ENCODE measurements around the gene SGSM2. TPM values are rescaled to one million over a fixed set of nuclear protein-coding genes. Genes with fewer than 3 reads are reported as not detected.

The SGSM2 gene
- total and polyA plus RNA-seq, 2 experiments from 2014 or later = 13.7 to 52.4 TPM

DNA sequence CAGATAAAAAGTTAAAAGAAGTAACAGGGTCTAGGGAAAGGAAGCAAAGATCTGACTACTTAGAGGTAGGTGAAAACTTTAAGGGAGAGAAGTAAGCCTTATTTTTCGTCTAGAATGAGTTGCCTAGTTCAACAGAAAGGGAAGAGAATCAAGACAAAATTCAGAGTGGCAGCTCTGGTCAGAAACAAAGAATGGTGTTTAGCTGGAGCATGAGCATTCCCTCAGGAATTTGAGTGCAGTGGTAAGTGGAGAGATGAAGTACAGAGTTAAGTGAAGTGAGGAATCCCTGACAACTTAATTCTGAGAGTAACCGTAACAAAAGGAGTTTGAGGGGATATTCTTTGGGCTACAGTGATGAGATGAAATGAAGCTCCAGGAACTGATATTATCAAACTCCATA is 45.2 kb upstream of the SGSM2 start (continued):
- no peak for TF ChIP-seq CREB1 (CRISPR knock-in tag; IDR thresholded peaks at IDR 0.05; ENCODE audit: low read depth)
- TF ChIP-seq, protein P1, sequence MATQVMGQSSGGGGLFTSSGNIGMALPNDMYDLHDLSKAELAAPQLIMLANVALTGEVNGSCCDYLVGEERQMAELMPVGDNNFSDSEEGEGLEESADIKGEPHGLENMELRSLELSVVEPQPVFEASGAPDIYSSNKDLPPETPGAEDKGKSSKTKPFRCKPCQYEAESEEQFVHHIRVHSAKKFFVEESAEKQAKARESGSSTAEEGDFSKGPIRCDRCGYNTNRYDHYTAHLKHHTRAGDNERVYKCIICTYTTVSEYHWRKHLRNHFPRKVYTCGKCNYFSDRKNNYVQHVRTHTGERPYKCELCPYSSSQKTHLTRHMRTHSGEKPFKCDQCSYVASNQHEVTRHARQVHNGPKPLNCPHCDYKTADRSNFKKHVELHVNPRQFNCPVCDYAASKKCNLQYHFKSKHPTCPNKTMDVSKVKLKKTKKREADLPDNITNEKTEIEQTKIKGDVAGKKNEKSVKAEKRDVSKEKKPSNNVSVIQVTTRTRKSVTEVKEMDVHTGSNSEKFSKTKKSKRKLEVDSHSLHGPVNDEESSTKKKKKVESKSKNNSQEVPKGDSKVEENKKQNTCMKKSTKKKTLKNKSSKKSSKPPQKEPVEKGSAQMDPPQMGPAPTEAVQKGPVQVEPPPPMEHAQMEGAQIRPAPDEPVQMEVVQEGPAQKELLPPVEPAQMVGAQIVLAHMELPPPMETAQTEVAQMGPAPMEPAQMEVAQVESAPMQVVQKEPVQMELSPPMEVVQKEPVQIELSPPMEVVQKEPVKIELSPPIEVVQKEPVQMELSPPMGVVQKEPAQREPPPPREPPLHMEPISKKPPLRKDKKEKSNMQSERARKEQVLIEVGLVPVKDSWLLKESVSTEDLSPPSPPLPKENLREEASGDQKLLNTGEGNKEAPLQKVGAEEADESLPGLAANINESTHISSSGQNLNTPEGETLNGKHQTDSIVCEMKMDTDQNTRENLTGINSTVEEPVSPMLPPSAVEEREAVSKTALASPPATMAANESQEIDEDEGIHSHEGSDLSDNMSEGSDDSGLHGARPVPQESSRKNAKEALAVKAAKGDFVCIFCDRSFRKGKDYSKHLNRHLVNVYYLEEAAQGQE (IDR thresholded peaks at IDR 0.05; ENCODE audit: unreplicated experiment) = no peak
- TF ChIP-seq, protein P2, sequence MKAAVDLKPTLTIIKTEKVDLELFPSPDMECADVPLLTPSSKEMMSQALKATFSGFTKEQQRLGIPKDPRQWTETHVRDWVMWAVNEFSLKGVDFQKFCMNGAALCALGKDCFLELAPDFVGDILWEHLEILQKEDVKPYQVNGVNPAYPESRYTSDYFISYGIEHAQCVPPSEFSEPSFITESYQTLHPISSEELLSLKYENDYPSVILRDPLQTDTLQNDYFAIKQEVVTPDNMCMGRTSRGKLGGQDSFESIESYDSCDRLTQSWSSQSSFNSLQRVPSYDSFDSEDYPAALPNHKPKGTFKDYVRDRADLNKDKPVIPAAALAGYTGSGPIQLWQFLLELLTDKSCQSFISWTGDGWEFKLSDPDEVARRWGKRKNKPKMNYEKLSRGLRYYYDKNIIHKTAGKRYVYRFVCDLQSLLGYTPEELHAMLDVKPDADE (IDR thresholded peaks at IDR 0.05) = no peak
- no peak for TF ChIP-seq POLR2AphosphoS5 (IDR thresholded peaks at IDR 0.05; ENCODE audit: low read depth)
- TF ChIP-seq STAT1 (IDR thresholded peaks at IDR 0.05; ENCODE audit: unreplicated experiment) = no peak
- TF ChIP-seq ZNF114 (CRISPR knock-in tag; IDR thresholded peaks at IDR 0.05) = no peak
- TF ChIP-seq EZH2 (IDR thresholded peaks at IDR 0.05; ENCODE audit: low read depth, unreplicated experiment) = no peak
- TF ChIP-seq EZH2phosphoT487 (IDR thresholded peaks at IDR 0.05; ENCODE audit: unreplicated experiment) = no peak

DNA sequence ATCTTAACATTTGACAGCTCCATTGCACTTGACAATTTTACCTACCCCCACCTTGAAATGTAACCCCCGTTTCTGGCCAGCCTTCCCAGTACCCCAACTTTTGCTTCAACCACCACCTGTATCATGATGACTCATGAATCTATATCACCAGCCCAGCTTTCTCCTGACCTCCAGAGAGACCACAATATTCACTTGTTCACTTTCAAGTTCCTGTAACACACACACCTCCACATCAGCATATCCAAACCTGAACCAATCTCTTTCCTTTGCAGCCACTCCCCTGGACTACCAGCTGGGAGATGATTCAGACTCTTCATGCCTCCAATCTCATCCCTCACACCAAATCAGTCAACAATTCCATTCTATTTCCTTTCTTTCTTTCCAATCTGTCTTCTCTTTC is 41.7 kb upstream of the SGSM2 start:
- Mint-ChIP-seq H3K4me3 (no peak overlapping the region), H3K36me3 (ENCODE audit: low read depth) (peaks cover 63% of the 10 kb centered on the region), H3K27ac (no peak overlapping the region; the same call in 1 of the 2 replicates), H3K9me3 (no peaks in the 10 kb centered on the region), H3K27me3 (ENCODE audit: insufficient read depth, low read depth, poor library complexity) (no peaks in the 10 kb centered on the region), H3K4me1 (peaks cover 7% of the 10 kb centered on the region; the same call in 2 of the 3 replicates)
- peaks cover 4% of the 10 kb centered on the region; the same call in 1 of the 2 replicates for H3F3A ChIP-seq (replicated peaks; ENCODE audit: low read depth)
- ATAC-seq = no peak
- no peak overlapping the region for H3K27ac ChIP-seq (ENCODE audit: low read depth)
- no peak for TF ChIP-seq EZH2 (IDR thresholded peaks at IDR 0.05; ENCODE audit: low read depth, unreplicated experiment)
- TF ChIP-seq, protein P3, sequence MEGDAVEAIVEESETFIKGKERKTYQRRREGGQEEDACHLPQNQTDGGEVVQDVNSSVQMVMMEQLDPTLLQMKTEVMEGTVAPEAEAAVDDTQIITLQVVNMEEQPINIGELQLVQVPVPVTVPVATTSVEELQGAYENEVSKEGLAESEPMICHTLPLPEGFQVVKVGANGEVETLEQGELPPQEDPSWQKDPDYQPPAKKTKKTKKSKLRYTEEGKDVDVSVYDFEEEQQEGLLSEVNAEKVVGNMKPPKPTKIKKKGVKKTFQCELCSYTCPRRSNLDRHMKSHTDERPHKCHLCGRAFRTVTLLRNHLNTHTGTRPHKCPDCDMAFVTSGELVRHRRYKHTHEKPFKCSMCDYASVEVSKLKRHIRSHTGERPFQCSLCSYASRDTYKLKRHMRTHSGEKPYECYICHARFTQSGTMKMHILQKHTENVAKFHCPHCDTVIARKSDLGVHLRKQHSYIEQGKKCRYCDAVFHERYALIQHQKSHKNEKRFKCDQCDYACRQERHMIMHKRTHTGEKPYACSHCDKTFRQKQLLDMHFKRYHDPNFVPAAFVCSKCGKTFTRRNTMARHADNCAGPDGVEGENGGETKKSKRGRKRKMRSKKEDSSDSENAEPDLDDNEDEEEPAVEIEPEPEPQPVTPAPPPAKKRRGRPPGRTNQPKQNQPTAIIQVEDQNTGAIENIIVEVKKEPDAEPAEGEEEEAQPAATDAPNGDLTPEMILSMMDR (conservative IDR thresholded peaks at IDR 0.05; ENCODE audit: low read depth in 2 of 2) = no peak
- no peak for TF ChIP-seq CREB1 (CRISPR knock-in tag; IDR thresholded peaks at IDR 0.05; ENCODE audit: low read depth)
- TF ChIP-seq POLR2AphosphoS5 (IDR thresholded peaks at IDR 0.05; ENCODE audit: low read depth) = no peak
- TF ChIP-seq STAT1 (IDR thresholded peaks at IDR 0.05; ENCODE audit: unreplicated experiment) = no peak
- no peak overlapping the region for H2AFZ ChIP-seq
- no peak overlapping the region for H3K4me2 ChIP-seq
- peaks cover 12% of the 10 kb centered on the region for H4K20me1 ChIP-seq (replicated peaks; ENCODE audit: insufficient read depth)
- no peak overlapping the region for H3K4me3 ChIP-seq
- H3K4me1 ChIP-seq (ENCODE audit: insufficient read depth) = no peaks in the 10 kb centered on the region
- peaks cover 18% of the 10 kb centered on the region for H3K36me3 ChIP-seq (ENCODE audit: insufficient read depth)
- DNase-seq (ENCODE audit: low spot score) = no peak
- H3K9me2 ChIP-seq (ENCODE audit: insufficient read depth) = no peaks in the 10 kb centered on the region
- H3K79me2 ChIP-seq (replicated peaks; ENCODE audit: insufficient read depth) = peaks cover 31% of the 10 kb centered on the region
- no peaks in the 10 kb centered on the region for H3K27me3 ChIP-seq (ENCODE audit: insufficient read depth)
